ENCODE results near the gene DCTN5.
"Not testable (repeated sequence)": the region's sequence is repeated elsewhere in the genome, so short reads cannot be mapped to it uniquely, and the experiment has no call there.

Gene DCTN5

GRCh38 chr16:23692190-23692837 lies 51.0 kb downstream of the DCTN5 start:
- no peak for DNase-seq (ENCODE audit: low read depth in 2 of 2, low spot score in 1 of 2)

DNA sequence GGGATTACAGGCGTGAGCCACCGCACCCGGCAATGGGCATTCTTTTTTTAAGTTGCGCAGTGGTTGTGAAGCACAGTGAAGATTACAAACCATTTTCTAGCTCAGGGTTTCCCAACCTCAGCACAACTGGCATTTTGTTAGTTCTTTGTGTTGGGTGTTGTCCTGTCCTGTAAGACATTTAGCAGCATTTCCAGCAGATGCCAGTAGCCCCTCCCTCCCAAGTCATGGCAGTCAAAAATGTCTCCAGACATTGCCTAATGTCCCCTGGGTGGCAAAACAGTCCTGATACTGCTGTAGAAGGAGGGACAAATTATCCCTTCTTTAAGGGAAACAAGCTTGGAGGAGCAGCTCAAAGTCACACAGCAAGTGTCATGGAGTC lies 53.0 kb downstream of the DCTN5 start:
- no peak for DNase-seq (ENCODE audit: low read depth in 2 of 2, low spot score in 1 of 2)

DNA sequence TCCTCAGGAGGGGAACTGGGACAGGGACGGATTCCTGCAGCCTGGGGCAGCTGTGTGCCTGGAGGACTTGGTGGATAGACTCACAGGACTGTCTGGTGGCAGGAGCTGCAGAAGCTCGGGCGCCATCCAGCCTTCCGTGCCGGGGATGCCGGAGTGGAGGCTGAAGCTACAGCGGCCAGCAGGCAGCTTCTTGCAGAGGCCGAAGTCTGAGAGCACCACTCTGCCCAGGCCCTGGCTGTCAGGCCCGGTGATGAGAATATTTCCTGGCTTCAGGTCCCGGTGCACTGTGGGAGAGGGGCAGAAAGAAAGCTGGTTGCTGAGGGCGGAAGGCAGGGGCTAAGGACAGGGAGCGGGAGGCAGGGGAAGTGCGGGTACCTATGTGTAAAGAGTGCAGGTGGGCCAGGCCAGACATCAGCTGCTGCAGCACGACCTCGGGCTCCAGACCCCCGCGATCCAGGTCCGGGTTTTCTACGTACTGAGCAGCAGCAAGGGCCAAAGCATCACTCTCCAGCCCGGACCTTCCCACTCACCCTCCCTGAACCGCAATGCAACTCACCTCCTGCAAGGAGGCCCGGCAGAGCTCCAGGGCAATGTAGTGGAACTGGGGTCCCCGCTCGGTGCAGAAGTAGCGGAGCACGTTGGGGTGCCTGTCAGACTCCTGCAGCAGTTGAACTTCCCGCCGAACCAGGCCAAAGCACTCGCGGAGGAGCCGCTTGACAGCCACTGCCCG lies 53.5 kb downstream of the DCTN5 start:
- DNase-seq (ENCODE audit: low read depth in 2 of 2, low spot score in 1 of 2): no peak

DNA sequence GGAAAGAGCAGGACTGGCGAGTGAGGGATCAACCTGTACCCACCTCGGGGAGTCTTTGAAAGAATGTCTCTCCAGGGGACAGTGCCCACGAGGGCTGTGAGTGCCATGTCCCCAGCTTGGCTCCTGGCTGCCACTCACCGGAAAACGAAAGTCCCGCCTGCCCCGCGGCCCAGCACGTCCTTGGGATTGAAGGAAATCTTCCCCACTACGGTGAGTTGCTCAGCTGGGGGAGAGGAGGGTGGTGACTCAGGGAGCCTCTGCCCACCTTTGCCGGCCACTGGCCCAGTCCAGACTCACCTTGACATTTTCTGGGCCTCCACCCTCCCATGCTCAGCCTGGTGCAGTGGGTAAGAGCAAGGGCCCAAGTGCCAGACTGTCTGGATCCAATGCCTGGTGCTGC lies 54.5 kb downstream of the DCTN5 start:
- DNase-seq (ENCODE audit: low read depth in 2 of 2, low spot score in 1 of 2): no peak

DNA sequence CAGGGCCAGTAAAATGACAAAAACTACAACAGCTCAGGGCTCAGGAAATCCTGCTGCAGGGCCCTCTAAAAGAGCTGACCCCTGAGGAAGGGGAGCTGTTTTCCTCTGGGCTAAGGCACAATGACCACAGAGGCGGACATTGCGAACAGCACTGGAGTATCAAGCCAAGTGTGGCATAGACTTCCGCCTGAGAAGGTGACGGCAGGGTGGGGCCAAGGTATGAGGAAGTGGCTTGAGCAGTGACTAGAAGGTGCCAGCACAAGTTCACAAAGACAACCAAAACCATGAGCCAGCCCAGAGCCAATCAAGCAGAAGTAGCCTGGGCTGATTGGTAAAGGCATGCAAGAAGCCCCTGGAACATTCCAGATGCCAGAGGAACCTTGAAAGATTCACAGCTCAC lies 57.8 kb downstream of the DCTN5 start:
- peak in 1 of 2 donors; percentile 5 for DNase-seq (ENCODE audit: low read depth in 2 of 2, low spot score in 1 of 2)

DNA sequence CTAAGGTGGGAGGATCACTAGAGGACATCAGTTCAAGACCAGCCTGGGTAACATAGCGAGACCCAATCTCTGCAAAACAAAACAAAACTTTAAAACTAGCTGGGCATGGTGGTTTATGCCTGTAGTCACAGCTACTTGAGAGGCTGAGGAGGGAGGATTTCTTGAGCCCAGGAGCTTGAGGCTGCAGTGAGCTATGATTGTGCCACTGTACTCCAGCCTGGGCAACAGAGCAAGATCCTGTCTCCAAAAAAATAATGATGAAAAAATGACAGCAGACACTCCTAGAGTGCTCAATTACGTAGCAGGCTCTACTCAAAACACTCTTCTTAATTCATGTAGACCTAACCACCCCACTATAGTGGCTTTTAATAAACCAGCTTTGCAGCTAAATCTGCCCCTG lies 58.8 kb downstream of the DCTN5 start:
- no peak for DNase-seq (ENCODE audit: low read depth in 2 of 2, low spot score in 1 of 2)

- no peak for DNase-seq (ENCODE audit: low read depth in 2 of 2, low spot score in 1 of 2)
Measured at GRCh38 chr16:23700509-23700908, 59.2 kb downstream of the DCTN5 start.

DNA sequence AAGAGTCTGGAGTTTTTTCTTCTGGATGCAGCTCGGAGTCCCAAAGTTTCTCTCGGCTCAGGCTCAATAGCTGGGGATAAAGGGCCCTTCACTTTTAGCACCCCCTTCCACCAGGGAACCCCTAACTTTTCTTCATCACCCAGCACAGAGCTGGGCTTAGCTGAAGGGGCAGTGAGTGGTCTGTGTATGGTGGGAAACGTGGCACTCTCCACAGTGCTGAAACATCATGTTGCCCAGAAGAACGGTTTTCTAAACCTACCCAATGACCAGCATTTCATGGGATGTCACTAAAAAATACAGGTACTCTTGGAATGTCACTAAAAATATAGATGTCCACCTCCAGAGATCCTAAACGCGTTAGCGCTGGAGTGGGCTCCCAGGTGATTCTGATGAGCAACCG lies 59.8 kb downstream of the DCTN5 start:
- no peak for DNase-seq (ENCODE audit: low read depth in 2 of 2, low spot score in 1 of 2)

- DNase-seq (ENCODE audit: low read depth in 2 of 2, low spot score in 1 of 2): no peak
Measured at GRCh38 chr16:23702951-23703350, 61.7 kb downstream of the DCTN5 start.

- no peak for DNase-seq (ENCODE audit: low read depth in 2 of 2, low spot score in 1 of 2)
Measured at GRCh38 chr16:23704772-23705516, 63.7 kb downstream of the DCTN5 start.

- DNase-seq (ENCODE audit: low read depth in 2 of 2, low spot score in 1 of 2): no peak
Measured at GRCh38 chr16:23705517-23705902, 64.2 kb downstream of the DCTN5 start.

DNA sequence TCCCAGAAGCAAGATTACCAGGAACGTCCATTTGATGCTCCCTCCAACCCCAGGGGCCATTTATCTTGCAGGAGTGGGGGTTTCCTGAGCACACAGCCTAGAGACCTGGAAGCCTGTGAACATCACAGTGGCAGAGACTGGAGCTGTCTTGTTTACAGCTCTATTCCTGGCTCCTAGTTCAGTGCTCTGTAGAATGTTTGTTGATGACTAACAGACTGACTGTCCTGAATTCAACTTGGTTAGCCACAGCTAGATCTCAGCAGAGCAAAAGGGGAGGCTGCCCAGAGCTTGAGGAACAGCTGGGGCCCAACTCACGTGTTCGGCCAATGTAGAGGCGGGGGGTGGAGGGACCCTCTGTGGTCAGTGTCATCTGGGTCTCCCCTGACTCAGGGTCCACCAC lies 65.2 kb downstream of the DCTN5 start:
- DNase-seq (ENCODE audit: low read depth in 2 of 2, low spot score in 1 of 2): no peak

DNA sequence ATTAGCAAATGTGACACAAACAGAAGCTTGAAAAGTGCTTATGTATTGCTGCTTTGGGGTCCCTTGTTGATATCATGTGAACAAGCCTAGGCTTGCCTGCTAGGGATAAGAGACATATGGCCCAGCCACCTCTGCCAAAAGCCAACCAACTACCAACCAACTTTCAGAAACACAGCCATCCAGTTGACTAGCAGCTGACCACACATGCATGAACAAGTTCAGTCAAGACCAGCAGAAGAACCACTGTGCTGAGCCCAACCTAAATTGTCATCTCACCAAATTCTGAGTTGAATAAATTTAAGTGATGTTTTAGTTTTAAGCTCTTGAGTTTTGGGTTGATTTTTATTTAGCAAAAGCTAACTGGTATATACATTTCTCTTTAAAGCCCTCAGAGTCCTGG lies 68.3 kb downstream of the DCTN5 start:
- no peak for DNase-seq (ENCODE audit: low read depth in 2 of 2, low spot score in 1 of 2)

DNA sequence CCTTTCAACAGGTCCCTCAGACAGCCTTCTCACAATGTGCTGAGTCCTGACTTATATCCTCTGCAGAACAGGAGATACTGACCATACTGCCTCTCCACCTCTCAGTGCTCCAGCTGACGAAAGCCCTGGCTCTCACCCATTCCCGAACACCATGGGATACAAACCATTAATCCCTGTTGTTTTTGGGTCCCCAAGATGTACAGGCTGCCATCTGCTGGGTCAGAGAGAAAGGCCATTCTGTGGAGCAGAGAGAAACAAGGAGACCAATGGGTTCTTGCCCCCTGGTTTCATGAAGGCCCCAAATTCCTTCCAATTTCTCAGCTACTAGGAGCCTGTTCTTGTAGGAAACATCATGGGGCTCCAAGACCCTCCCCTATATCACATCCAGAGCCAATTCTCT lies 68.7 kb downstream of the DCTN5 start:
- no peak for DNase-seq (ENCODE audit: low read depth in 2 of 2, low spot score in 1 of 2)

- no peak for DNase-seq (ENCODE audit: low read depth in 2 of 2, low spot score in 1 of 2)
Measured at GRCh38 chr16:23710504-23710903, 69.2 kb downstream of the DCTN5 start.

- DNase-seq (ENCODE audit: low read depth in 2 of 2, low spot score in 1 of 2): no peak
Measured at GRCh38 chr16:23711785-23712184, 70.5 kb downstream of the DCTN5 start.

DNA sequence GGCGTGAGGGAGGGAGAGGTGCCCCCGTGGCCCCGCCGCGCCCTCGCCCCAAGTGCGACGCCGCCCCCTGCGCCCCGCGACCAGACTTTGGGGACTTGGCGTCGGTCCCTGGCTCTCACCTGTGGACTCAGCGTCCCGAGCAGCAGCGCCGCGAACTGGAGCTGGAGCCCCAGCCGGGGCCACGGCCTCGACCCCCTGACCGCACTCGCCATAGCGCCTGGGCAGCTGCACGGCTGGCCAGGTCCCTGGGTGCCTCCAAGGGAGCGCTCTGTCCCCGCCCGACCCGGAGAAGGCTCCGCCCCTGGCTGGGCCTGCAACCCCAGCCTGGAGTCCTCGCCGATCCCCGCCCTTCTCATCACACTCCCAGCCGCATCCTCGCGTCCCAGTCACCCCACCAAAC lies 71.7 kb downstream of the DCTN5 start, which contains the start of gene ERN2:
Gene ERN2, minus strand, starts transcription at position 247 of the 400 bp plus-strand sequence. Its CDS starts 35 bp downstream, at position 212.
- DNase-seq (ENCODE audit: low read depth in 2 of 2, low spot score in 1 of 2): no peak

GRCh38 chr16:23716484-23716883 lies 75.2 kb downstream of the DCTN5 start:
- no peak for DNase-seq (ENCODE audit: low read depth in 2 of 2, low spot score in 1 of 2)

DNA sequence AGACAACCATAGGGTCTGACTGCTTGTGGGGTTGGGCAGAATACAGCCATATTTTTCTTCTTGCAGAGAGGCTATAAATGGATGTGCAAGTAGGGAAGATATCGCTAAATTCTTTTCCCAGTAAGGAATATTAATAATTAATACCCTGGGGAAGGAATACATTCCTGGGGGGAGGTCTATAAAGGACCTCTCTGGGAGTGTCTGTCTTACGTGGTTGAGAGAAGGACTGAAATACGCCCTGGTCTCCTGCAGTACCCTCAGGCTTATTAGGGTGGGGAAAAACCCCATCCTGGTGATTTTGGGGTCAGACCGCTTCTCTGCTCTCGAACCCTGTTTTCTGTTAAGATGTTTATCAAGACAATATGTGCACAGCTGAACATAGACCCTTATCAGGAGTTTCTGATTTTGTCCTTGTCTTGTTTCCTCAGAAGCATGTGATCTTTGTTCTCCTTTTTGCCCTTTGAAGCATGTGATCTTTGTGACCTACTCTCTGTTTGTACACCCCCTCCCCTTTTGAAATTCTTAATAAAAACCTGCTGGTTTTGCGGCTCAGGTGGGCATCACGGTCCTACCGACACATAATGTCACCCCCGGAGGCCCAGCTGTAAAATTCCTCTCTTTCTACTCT lies 81.5 kb downstream of the DCTN5 start:
- not testable (repeated sequence) for DNase-seq (ENCODE audit: low read depth in 2 of 2, low spot score in 1 of 2)

GRCh38 chr16:23724096-23724784 lies 83.0 kb downstream of the DCTN5 start:
- DNase-seq (ENCODE audit: low read depth in 2 of 2, low spot score in 1 of 2): no peak

DNA sequence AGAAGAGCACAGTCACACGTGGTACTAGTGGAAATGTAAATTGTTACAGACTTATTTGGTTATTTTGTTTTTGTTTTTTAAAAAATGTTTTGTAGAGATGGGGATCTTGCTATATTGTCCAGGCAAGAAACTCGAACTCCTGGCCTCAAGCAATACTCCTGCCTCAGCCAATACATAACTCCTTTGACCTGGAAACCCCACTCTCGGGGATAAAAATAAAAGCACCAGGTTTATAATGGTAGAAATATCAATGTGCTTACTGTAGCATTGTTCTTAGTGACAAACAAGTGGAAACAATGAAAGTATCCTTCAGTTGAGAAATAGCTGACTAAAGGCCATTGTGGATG lies 83.5 kb downstream of the DCTN5 start:
- DNase-seq (ENCODE audit: low read depth in 2 of 2, low spot score in 1 of 2): no peak

Data from stimulated activated CD8-positive, alpha-beta memory T cell treated with anti-CD3 and anti-CD28 coated beads, Interleukin-4, amount 100 ng/mL, for 1 hour (primary cell).